ENCODE results near the gene ICAM1. TPM values are rescaled to one million over a fixed set of nuclear protein-coding genes. Genes with fewer than 3 reads are reported as not detected.

The ICAM1 gene
- total and polyA plus RNA-seq, 2 of the 8 experiments (the other 6 are each of a cell fraction or from before 2014, with no cell fraction given), result 4.0 to 9.4 TPM

DNA sequence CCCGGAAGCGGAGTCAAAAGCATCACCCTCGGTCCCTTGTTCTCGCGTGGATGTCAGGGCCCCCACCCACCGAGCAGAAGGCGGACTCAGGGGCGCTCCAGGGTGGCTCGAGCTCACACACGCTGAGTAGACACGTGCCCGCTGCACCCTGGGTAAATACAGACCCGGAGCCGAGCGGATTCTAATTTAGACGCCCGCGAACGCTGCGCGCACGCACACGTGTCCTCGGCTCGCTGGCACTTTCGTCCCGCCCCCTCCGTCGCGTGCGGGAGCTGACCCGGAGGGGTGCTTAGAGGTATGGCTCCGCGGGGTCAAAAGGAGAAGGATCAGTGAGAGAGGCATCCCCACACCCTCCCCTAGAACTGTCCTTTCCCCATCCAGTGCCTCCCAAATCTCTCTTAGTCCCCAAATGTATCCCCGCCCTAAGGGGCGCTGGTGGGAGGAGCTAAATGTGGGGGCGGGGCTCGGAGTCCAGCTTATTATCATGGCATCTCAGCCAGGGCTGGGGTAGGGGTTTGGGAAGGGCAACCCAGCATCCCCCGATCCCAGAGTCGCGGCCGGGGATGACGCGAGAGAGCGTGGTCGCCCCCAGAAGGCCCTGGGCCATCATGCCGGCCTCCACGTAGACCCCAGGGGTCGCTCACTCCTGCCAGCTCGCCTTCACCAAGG lies 18.4 kb downstream of the ICAM1 start (continued):
- TF ChIP-seq CBX8 (IDR thresholded peaks at IDR 0.05; ENCODE audit: borderline replicate concordance, low read depth, low read length) (no peak), TAF7 (optimal IDR thresholded peaks at IDR 0.05; ENCODE audit: borderline replicate concordance, low read depth, low read length) (no peak), BACH1 (IDR thresholded peaks at IDR 0.05; ENCODE audit: low read length) (no peak), CHD2 (IDR thresholded peaks at IDR 0.05; ENCODE audit: low read length) (no peak), SUZ12 (IDR thresholded peaks at IDR 0.05; ENCODE audit: low read length) (no peak), EGR1 (IDR thresholded peaks at IDR 0.05; ENCODE audit: borderline replicate concordance, low read depth, low read length) (no peak)
- TF ChIP-seq, protein P1, sequence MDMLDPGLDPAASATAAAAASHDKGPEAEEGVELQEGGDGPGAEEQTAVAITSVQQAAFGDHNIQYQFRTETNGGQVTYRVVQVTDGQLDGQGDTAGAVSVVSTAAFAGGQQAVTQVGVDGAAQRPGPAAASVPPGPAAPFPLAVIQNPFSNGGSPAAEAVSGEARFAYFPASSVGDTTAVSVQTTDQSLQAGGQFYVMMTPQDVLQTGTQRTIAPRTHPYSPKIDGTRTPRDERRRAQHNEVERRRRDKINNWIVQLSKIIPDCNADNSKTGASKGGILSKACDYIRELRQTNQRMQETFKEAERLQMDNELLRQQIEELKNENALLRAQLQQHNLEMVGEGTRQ (IDR thresholded peaks at IDR 0.05; ENCODE audit: low read length), result peak; percentile 65
- TF ChIP-seq, protein P2, sequence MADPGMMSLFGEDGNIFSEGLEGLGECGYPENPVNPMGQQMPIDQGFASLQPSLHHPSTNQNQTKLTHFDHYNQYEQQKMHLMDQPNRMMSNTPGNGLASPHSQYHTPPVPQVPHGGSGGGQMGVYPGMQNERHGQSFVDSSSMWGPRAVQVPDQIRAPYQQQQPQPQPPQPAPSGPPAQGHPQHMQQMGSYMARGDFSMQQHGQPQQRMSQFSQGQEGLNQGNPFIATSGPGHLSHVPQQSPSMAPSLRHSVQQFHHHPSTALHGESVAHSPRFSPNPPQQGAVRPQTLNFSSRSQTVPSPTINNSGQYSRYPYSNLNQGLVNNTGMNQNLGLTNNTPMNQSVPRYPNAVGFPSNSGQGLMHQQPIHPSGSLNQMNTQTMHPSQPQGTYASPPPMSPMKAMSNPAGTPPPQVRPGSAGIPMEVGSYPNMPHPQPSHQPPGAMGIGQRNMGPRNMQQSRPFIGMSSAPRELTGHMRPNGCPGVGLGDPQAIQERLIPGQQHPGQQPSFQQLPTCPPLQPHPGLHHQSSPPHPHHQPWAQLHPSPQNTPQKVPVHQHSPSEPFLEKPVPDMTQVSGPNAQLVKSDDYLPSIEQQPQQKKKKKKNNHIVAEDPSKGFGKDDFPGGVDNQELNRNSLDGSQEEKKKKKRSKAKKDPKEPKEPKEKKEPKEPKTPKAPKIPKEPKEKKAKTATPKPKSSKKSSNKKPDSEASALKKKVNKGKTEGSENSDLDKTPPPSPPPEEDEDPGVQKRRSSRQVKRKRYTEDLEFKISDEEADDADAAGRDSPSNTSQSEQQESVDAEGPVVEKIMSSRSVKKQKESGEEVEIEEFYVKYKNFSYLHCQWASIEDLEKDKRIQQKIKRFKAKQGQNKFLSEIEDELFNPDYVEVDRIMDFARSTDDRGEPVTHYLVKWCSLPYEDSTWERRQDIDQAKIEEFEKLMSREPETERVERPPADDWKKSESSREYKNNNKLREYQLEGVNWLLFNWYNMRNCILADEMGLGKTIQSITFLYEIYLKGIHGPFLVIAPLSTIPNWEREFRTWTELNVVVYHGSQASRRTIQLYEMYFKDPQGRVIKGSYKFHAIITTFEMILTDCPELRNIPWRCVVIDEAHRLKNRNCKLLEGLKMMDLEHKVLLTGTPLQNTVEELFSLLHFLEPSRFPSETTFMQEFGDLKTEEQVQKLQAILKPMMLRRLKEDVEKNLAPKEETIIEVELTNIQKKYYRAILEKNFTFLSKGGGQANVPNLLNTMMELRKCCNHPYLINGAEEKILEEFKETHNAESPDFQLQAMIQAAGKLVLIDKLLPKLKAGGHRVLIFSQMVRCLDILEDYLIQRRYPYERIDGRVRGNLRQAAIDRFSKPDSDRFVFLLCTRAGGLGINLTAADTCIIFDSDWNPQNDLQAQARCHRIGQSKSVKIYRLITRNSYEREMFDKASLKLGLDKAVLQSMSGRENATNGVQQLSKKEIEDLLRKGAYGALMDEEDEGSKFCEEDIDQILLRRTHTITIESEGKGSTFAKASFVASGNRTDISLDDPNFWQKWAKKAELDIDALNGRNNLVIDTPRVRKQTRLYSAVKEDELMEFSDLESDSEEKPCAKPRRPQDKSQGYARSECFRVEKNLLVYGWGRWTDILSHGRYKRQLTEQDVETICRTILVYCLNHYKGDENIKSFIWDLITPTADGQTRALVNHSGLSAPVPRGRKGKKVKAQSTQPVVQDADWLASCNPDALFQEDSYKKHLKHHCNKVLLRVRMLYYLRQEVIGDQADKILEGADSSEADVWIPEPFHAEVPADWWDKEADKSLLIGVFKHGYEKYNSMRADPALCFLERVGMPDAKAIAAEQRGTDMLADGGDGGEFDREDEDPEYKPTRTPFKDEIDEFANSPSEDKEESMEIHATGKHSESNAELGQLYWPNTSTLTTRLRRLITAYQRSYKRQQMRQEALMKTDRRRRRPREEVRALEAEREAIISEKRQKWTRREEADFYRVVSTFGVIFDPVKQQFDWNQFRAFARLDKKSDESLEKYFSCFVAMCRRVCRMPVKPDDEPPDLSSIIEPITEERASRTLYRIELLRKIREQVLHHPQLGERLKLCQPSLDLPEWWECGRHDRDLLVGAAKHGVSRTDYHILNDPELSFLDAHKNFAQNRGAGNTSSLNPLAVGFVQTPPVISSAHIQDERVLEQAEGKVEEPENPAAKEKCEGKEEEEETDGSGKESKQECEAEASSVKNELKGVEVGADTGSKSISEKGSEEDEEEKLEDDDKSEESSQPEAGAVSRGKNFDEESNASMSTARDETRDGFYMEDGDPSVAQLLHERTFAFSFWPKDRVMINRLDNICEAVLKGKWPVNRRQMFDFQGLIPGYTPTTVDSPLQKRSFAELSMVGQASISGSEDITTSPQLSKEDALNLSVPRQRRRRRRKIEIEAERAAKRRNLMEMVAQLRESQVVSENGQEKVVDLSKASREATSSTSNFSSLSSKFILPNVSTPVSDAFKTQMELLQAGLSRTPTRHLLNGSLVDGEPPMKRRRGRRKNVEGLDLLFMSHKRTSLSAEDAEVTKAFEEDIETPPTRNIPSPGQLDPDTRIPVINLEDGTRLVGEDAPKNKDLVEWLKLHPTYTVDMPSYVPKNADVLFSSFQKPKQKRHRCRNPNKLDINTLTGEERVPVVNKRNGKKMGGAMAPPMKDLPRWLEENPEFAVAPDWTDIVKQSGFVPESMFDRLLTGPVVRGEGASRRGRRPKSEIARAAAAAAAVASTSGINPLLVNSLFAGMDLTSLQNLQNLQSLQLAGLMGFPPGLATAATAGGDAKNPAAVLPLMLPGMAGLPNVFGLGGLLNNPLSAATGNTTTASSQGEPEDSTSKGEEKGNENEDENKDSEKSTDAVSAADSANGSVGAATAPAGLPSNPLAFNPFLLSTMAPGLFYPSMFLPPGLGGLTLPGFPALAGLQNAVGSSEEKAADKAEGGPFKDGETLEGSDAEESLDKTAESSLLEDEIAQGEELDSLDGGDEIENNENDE (IDR thresholded peaks at IDR 0.05; ENCODE audit: insufficient replicate concordance, low read length), result no peak
- TF ChIP-seq, protein P3, sequence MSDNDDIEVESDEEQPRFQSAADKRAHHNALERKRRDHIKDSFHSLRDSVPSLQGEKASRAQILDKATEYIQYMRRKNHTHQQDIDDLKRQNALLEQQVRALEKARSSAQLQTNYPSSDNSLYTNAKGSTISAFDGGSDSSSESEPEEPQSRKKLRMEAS (IDR thresholded peaks at IDR 0.05), result peak; percentile 94

All from H1 (cell line).